T-helper 2 cell (primary cell): ENCODE measurements around the gene RFK.
"Not testable (repeated sequence)": the region's sequence is repeated elsewhere in the genome, so short reads cannot be mapped to it uniquely, and the experiment has no call there.

Source experiments
- DNase-seq, 5 experiments: peaks; one replicate each; pipeline versions ENCODE4 v3.0.0 to v3.0.0-alpha.2; 2012 to 2022

The RFK gene

DNA sequence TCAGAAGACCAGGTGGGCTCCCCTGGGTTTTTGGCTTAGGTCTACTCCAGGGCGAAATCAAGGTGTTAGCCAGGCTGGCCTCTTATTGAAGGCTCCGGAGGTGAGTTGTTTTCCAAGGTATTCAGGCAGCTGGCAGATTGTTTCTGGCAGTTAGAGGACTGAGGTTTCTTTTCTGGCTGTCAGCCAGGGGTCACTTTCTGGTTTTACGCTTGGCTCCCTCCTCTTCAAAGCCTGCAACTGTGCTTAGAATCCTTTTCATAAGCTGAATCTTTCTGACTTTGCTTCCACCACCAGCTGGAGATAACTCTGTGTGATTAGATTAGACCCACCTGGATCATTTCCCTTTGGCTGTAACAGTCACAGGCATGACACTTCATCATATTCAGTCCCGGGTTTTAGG, 24.6 kb downstream of the RFK start:
- no peak for DNase-seq

DNA sequence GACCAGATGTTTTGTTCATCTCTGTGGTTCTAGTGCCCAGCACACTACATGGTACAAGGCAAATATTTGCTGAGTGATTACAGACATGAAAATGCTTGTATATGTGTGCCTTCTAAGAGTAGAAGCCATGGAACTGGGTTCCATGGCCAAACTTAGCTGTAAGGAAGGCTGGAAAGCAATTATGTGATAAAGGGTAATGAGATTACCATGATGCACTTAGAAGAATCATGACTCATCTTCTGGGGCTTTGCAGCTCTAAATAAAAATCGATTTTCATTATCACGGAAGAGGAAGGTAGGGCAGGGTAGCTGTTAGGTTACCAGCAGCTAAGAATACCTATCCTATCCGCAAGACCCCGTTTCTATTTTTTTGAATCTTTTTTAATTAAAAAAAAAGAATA, 28.0 kb downstream of the RFK start:
- DNase-seq: no peak

DNA sequence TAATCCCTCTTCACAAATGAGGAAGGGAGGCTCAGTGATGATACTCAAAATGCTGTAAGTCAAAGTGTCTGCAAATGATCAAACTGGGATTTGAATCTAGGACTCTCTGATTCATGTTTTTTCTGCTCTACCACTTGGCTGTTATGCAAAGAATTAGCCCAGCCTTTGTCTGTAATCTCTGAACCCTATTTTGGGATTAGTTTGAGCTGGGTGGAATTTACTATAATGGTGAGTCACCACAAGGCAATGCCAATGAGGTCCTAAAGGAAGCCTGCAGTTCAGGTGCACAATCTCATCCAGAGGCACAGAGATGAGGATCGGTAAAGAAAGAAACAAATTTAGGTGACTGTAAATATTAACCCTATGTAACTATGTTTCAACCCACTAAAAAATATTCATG, 29.2 kb downstream of the RFK start:
- no peak for DNase-seq

DNA sequence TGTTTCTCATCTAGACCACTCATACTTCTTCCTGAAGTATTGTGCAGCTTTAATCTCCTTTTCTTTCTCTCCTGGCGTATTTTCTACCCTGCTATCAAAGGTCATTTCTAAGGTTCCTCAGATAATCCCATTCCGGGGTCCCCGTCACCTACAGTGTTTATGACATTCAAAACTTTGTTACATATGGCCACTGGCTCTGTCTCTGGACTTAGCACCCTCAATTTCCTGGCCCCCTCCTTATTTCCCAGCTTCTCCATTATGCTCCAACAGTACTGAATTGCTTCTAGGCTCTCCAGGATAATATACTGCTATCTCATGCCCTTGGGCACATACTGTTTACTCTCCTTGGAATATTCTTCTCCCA, 31.2 kb downstream of the RFK start:
- DNase-seq: no peak

DNA sequence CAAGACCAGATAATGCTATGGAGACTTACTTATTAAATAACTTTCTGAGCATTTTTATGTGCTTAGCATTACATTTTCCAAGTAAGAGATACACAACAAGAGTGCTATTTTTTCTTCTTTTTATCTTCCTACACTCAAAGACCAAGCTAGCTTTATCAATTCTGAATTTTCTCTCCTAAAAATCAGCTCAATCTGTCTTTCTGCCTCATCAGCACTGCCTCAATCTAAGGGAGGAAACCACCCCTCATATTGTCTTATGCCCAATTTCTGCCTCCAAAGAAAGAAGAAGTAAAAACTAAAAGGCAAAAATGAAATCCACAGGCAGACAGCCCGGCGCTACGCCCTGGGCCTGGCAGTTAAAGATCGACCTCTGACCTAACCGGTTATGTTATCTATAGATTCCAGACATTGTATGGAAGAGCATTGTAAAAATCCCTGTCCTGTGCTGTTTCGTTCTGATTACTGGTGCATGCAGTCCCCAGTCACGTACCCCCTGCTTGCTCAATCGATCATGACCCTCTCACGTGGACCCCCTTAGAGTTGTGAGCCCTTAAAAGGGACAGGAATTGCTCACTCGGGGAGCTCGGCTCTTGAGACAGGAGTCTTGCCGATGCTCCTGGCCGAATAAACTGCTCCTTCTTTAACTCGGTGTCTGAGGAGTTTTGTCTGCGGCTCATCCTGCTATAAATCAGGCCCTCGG, 31.7 kb downstream of the RFK start:
- not testable (repeated sequence) for DNase-seq

DNA sequence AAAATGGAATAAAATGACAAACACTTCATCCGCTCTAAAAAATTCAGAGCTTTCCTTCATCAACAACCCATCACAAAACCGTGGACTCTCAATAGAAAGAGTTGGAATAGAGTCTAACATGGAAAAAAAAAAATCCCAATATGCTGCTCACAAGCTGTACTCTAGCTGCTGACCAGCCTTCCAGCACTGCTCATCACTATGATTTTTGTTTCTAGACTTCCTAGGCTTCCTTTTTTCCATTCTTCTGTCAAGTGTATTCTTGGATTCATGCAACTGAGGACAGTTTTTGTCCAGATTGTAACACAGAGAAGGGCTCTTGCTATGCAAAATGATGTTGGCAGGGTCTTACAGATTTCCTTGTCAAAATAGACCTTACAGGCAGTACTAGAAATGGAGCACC, 34.5 kb downstream of the RFK start:
- DNase-seq: no peak

DNA sequence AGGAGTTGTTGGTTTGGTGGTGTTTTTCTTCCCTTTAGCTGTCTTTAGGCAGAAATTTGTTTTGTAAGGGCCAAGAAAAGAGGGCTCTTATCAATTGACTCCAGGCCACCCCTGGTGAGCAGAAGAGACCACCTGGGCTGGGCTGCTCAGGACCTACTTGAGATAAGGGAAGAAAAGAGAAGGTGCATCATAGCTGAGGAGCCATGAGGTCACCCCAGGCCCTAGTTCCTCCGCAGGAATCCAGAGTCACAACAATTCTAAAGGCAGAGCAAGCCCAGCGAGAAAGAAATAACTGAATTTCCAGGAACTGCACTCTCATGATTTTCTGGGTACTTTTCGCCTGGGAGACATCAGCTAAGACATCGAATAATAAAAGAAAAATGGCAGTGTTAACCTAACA, 34.9 kb downstream of the RFK start:
- DNase-seq: no peak

DNA sequence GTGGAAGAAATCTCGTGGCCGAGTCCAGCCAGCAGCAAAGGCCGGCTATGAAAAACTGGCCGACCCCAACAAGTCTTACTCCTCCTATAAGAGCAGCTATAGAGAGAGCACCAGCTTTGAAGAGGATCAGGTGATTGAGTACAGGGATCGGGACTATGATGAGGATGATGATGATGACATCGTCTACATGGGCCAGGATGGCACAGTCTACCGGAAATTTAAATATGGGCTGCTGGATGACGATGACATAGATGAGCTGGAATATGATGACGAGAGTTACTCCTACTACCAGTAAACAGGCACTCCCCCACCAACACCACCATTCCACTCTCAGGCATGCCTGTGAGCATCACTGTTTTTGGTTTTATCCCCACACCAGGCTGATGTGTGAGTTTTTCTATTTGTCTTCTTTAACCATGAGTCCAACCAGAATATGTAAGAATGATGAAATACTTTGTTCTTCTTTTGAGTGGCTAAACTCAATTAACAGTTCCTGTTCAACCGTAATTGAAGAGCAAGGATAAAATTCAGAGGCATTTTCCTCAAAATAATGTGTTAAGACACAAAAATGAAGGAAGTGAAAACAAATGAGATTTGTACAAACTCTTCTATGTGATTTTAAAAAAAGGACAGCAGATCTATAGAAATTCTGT, 35.5 kb downstream of the RFK start:
- no peak for DNase-seq

DNA sequence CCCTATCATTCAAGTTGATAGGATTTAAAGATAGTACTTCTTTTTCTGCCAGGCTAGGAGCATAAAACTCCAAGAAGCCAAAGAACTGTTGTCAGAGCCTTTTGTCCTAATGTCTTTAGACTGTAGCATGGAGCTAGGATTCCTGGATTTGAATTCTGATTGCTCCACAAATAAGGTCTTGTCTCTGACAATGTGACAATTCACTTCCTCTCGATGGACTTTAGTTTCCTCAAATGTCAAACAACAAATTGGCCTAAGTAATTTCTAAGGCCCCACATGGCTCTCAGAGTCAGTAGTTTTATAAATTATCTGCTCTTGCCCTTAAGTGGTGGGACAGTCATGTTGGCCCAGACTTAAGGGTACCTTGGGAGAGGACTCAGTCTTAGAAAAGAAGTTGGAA, 36.7 kb downstream of the RFK start:
- no peak for DNase-seq

DNA sequence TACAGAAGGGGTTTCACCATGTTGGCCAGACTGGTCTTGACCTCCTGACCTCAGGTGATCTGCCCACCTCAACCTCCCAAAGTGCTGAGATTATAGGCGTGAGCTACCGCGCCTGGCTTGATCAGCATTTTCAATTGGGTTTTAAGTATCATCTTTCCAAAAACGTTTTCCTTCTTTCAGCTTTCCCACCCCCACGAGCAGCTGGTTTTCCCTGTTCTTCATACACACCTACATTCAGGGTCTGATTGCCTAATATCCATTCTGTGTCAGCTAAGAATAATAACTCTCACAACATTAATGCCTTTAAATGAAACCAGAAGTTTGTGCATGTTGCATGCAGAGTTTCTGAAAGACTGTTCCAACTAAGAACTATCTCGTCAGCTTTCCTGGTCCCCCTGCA, 38.3 kb downstream of the RFK start:
- no peak for DNase-seq

DNA sequence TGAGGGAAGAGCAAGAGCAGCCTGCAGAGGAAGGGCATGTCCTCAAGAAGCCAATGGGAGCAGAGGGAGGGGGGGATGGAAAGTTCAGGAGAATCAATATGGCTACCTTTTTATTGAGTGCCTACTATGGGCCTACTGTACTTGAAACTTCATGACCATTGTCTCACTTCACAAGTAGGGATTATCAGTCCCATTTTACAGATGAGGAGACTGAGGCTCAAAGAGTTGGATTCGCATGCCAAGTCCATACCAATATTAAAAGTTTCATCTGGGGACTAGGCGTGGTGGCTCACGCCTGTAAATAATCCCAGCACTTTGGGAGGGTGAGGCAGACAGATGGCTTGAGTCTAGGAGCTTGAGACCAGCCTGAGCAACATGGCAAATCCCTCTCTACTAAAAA, 40.0 kb downstream of the RFK start:
- no peak for DNase-seq

DNA sequence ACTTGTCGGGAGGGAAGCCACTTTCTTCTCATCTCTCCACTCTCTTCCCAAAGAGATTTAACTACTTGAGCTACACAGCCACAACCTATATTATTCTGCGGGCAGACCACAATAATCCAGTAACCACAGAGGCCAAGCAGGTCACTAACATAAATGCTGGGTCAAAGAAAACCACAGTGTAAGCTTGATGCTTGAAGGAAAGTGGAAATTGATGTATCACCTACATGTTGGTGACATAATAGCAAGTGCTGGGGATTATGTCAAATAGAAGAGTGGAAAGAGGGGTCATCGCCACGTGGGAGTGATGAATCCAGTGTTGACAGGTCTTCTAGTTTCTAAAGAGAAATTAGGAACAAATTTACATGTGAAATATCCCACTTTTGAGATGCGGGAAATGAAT, 40.9 kb downstream of the RFK start:
- DNase-seq: no peak

DNA sequence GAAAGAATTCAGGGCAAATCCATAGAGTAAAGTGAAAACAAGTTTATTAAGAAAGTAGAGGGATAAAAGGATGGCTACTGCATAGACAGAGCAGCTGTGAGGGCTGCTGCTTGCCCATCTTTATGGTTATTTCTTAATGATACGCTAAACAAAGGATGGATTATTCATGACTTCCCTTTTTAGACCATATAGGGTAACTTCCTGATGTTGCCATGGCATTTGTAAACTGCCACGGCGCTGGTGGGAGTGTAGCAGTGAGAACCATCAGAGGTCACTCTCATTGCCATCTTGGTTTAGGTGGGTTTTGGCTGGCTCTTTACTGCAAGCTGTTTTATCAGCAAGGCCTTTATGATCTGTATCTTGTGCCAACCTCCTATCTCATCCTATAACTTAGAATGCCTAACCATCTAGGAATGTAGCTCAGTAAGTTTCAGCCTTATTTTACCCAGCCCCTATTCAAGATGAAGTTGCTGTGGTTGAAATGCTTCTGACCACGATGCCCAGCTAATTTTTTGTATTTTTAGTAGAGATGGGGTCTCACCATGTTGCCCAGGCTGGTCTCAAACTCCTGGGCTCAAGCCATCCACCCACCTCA, 42.1 kb downstream of the RFK start:
- DNase-seq: no peak

DNA sequence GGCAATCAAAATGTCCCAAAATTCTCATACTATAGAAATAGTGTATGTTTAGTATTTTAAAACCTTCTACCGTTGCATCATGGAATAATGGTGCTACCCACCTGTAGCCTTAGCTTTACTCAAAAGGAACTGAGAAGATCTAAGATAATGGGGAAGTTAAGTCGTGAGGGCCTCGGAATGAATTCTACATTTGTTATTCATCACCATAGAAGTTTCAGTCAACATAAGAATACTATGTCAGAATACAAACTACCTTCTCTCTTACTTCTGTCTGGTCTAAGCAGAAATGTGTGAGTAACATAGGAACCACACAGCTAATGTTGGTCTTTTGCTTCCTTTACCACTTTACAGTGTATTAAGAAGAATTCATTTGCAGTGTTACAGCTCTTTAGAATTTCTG, 43.2 kb downstream of the RFK start:
- DNase-seq: no peak

DNA sequence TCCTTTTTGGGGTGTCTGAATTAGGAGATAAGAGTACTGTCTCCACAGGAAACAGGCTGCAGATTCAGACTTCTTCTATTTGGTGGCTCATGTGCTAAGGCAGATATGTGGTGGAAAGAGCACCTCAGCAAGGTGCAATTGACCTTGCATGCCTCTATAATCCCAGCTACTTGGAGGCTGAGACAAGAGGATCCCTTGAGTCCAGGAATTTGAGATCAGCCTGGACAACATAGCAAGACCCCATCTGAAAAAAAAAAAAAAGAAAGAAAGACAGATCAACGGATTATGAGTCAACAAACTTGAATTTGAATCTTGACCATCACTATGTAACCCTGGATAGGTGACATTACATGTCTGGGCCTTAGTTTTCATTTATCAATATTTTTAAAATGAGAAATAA, 44.4 kb downstream of the RFK start:
- no peak for DNase-seq

DNA sequence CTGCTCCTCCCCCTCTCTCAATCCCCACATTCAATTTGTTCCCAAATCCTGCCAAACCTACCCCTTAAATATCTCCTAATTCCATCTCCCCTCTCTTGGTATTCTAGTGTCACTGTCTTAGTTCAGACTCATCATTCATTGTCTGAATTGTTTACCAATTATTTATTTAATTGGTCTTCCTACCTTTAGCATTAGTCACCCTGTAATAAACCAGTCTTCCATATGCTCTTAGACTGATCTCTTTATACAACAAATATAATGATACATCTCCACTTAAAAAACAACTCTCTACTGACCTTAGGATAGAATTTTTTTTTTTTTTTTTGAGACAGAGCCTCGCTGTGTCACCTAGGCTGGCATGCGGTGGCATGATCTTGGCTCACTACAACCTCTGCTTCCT, 51.4 kb downstream of the RFK start:
- DNase-seq: no peak

DNA sequence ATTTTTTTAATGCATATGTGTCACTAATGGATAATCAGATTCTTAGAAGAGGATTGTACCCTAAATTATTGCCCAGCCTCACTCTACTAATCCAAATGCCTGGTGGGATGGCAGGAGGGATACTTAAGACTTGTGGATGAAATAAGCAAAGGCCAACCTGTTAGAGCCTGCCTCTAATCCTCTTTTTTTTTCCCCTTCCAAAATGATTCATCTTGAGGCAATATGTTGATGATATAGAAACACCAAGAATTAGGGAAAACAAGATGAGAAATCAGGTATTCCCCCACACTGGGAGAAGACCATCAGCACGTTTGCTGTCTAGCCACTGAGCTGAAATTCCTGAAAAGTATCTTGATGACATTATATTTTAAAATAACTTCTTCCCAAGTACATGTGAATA, 52.0 kb downstream of the RFK start:
- DNase-seq: no peak

DNA sequence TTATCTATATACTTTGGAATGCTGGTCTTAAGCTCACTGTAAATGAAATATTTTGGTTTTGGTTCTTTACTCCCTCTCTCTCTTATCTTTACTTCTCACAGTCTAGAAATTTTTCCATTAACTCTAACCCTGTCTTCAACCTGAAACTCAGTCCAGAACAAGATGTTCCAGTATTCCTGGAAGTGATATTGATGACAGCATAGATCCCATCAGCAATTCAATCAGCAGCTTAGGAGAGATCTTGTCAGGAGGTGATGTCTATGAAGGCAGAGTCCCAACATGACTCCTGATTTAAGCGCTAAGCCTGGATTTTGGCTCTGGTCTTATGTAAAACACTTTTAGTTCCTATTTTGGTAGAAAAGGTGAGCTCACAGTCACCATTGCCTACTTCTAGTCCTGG, 52.6 kb downstream of the RFK start:
- DNase-seq: no peak

DNA sequence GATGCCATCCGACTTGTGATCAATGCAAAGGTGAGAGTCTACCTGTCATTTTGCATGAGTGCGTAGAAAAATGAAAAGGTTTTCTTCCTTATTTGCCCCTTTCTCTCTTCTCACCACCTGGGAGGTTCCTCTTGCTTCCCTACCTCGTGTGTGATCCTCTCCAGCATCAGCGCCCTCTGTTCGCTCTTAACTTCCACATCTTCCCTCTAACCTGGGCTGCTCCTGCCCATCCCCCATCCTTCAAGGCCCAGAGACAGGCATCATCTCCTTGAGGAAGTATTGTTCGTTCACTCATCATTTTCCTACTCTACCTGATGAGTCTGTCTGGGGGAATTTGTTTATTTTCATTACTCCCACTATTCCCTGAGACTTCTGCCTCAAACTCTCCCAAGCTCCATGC, 55.8 kb downstream of the RFK start:
- no peak for DNase-seq

DNA sequence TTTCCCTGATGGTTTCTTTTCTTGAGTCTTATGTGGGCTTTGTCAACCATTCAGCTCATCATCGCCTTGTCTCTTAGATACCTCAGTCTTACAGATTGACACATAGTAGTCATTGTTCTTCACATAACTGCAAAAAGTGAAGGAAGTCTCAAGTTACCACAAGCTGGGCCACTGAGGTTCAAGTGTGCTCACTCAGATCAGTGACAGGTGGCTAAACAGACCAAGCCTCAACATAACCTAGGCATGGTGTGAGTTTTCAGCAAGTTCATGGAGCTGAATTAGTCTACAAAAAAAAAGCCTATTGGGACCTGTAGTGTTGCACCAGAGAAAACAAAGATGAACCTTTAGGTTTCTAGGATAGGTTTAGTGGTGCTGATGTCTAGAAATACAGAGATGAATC, 58.2 kb downstream of the RFK start:
- DNase-seq: no peak
